HepG2 (cell line): ENCODE results near the gene LAMC1. TPM values are rescaled to one million over a fixed set of nuclear protein-coding genes. Genes with fewer than 3 reads are reported as not detected.
A peak's percentile ranks its signal among the peaks of the same experiment; 100 is the strongest.

Experiments used
- ASH2L ChIP-seq: fragments of 300-600, 200-600 bp; sonication (generic); IDR thresholded peaks from 2 replicates; pipeline ENCODE4 v1.7.0; 2017; ENCODE audit warnings: low read depth, mild to moderate bottlenecking, moderate library complexity, mixed read lengths, low read length; ENCODE audit not compliant: insufficient read length
- ATF4 ChIP-seq, 2 experiments: fragments of 450-650 bp in 1 of 2; sonication (generic) in 1 of 2; formaldehyde crosslinking; IDR thresholded peaks; 2 replicates each; pipeline versions ENCODE4 v1.5.0 to v1.8.0; 2020 to 2022; ENCODE audit warnings: mild to moderate bottlenecking in 1 of 2, missing genetic modification reagents in 1 of 2
- FLYWCH1 ChIP-seq: sonication (generic); formaldehyde crosslinking; IDR thresholded peaks from 2 replicates; pipeline ENCODE4 v1.8.1; 2023; ENCODE audit warnings: mild to moderate bottlenecking, missing genetic modification reagents
- FOXA3 ChIP-seq: IDR thresholded peaks from 2 replicates; pipeline ENCODE4 v1.6.1; 2016; ENCODE audit warnings: missing genetic modification reagents, missing compliant biosample characterization
- FOXO1 ChIP-seq: sonication (generic); formaldehyde crosslinking; IDR thresholded peaks from 2 replicates; pipeline ENCODE4 v1.4.0; 2020; ENCODE audit warnings: missing genetic modification reagents
- GMEB2 ChIP-seq: IDR thresholded peaks from 2 replicates; pipeline ENCODE4 v1.6.1; 2016; ENCODE audit warnings: missing biosample characterization, missing genetic modification reagents, low read depth
- HOXA5 ChIP-seq: sonication (generic); formaldehyde crosslinking; IDR thresholded peaks from 2 replicates; pipeline ENCODE4 v1.4.0; 2020; ENCODE audit warnings: missing genetic modification reagents
- IRF2 ChIP-seq: IDR thresholded peaks from 2 replicates; pipeline ENCODE4 v1.6.1; 2018; ENCODE audit warnings: missing genetic modification reagents, missing compliant biosample characterization
- KAT8 ChIP-seq: IDR thresholded peaks from 2 replicates; pipeline ENCODE4 v1.6.1; 2016; ENCODE audit warnings: missing genetic modification reagents, missing compliant biosample characterization
- NCOA2 ChIP-seq: sonication (generic); formaldehyde crosslinking; IDR thresholded peaks from 2 replicates; pipeline ENCODE4 v1.8.0; 2022; ENCODE audit warnings: inconsistent platforms
- PBX3 ChIP-seq: sonication (generic); formaldehyde crosslinking; IDR thresholded peaks from 2 replicates; pipeline ENCODE4 v1.8.1; 2023; ENCODE audit warnings: missing genetic modification reagents, inconsistent platforms, borderline replicate concordance
- RFXANK ChIP-seq: IDR thresholded peaks from 2 replicates; pipeline ENCODE4 v1.6.1; 2016
- SRY ChIP-seq: sonication (generic); formaldehyde crosslinking; IDR thresholded peaks from 2 replicates; pipeline ENCODE4 v1.8.0; 2022; ENCODE audit warnings: mild to moderate bottlenecking, missing genetic modification reagents
- THRA ChIP-seq: sonication (generic); formaldehyde crosslinking; IDR thresholded peaks from 2 replicates; pipeline ENCODE4 v1.4.0; 2020; ENCODE audit warnings: missing genetic modification reagents, borderline replicate concordance
- ZBTB14 ChIP-seq: sonication (generic); formaldehyde crosslinking; IDR thresholded peaks from 2 replicates; pipeline ENCODE4 v1.4.0; 2020; ENCODE audit warnings: missing genetic modification reagents
- ZFAT ChIP-seq: sonication (generic); formaldehyde crosslinking; conservative IDR thresholded peaks from 2 replicates; pipeline ENCODE4 v1.8.1; 2023; ENCODE audit warnings: missing genetic modification reagents, inconsistent platforms
- ZNF124 ChIP-seq: sonication (generic); formaldehyde crosslinking; IDR thresholded peaks from 2 replicates; pipeline ENCODE4 v1.4.0; 2020; ENCODE audit warnings: missing genetic modification reagents
- ZNF207 ChIP-seq: fragments of 450-650 bp; IDR thresholded peaks from 2 replicates; pipeline ENCODE4 v1.6.1; 2016; ENCODE audit warnings: antibody characterized with exemption, borderline replicate concordance
- ZNF335 ChIP-seq: sonication (generic); formaldehyde crosslinking; IDR thresholded peaks from 2 replicates; pipeline ENCODE4 v1.4.0; 2020; ENCODE audit warnings: missing genetic modification reagents
- ZNF44 ChIP-seq: sonication (generic); formaldehyde crosslinking; IDR thresholded peaks from 2 replicates; pipeline ENCODE4 v1.5.1; 2020; ENCODE audit warnings: mild to moderate bottlenecking, missing genetic modification reagents
- ZNF530 ChIP-seq: sonication (generic); formaldehyde crosslinking; IDR thresholded peaks from 2 replicates; pipeline ENCODE4 v1.5.0; 2020; ENCODE audit warnings: low read depth, mild to moderate bottlenecking, missing genetic modification reagents
- ZNF572 ChIP-seq: sonication (generic); formaldehyde crosslinking; IDR thresholded peaks from 2 replicates; pipeline ENCODE4 v1.5.1; 2020; ENCODE audit warnings: mild to moderate bottlenecking, missing genetic modification reagents
- ZNF616 ChIP-seq: sonication (generic); formaldehyde crosslinking; IDR thresholded peaks from 2 replicates; pipeline ENCODE4 v1.5.0; 2020; ENCODE audit warnings: low read depth, mild to moderate bottlenecking, missing genetic modification reagents
- ZNF672 ChIP-seq: sonication (generic); formaldehyde crosslinking; IDR thresholded peaks from 2 replicates; pipeline ENCODE4 v1.8.1; 2022; ENCODE audit warnings: missing genetic modification reagents
- ZSCAN21 ChIP-seq: sonication (generic); formaldehyde crosslinking; IDR thresholded peaks from 2 replicates; pipeline ENCODE4 v1.8.0; 2022; ENCODE audit warnings: mild to moderate bottlenecking, missing genetic modification reagents, moderate library complexity, borderline replicate concordance
- polyA plus RNA-seq, 8 experiments: library from polyadenylated mRNA; depleted of rRNA in 3 of 8; stranded (reverse) in 7 of 8; unstranded in 1 of 8; fragments of >200 nt; fragmentation: Illumina TruSeq in 4 of 8; extraction: Trizol in 4 of 8; gene quantifications; 2 replicates each; pipeline versions ENCODE4 v1.2.1 to v1.2.3, GENCODE V29; 2011 to 2016; ENCODE audit warnings: low read depth in 4 of 8, missing spikeins in 1 of 8, mixed read lengths in 1 of 8; ENCODE audit not compliant: insufficient read depth in 1 of 8
- total RNA-seq, 5 experiments: library from RNA; depleted of rRNA; stranded (reverse); fragments of >200 nt; fragmentation: Illumina TruSeq; extraction: Trizol; gene quantifications; 2 replicates each; pipeline ENCODE4 v1.2.3, GENCODE V29; 2016; ENCODE audit warnings: low read depth in 1 of 5

LAMC1 gene
- total and polyA plus RNA-seq, 2 of the 13 experiments (the other 11 are each of a cell fraction or from before 2014, with no cell fraction given) = 58.5 to 137 TPM

- TF ChIP-seq ATF4 (CRISPR knock-in tag; IDR thresholded peaks at IDR 0.05) = no peak
- peak; percentile 59; the same call in 1 of the 2 replicates for TF ChIP-seq FOXO1
- no peak for TF ChIP-seq ZNF616 (CRISPR knock-in tag)
- TF ChIP-seq HOXA5 (CRISPR knock-in tag) = no peak; the same call in 1 of the 2 replicates
- TF ChIP-seq FOXA3 (CRISPR knock-in tag) = no peak; the same call in 1 of the 2 replicates
- no peak for TF ChIP-seq GMEB2
- TF ChIP-seq FLYWCH1 (CRISPR knock-in tag) = peak; percentile 54; the same call in 1 of the 2 replicates
- TF ChIP-seq SRY (CRISPR knock-in tag) = peak; percentile 67
- TF ChIP-seq NCOA2 (CRISPR knock-in tag) = peak; percentile 53
- TF ChIP-seq ZNF124 (CRISPR knock-in tag) = no peak
- no peak for TF ChIP-seq ZNF530 (CRISPR knock-in tag)
- TF ChIP-seq ZNF572 (CRISPR knock-in tag) = 0 out of 2 replicates have a peak, but pooled peaks have one; percentile 66
- TF ChIP-seq ZSCAN21 = peak; percentile 63
- peak; percentile 81 for TF ChIP-seq ASH2L
- TF ChIP-seq ZNF672 (CRISPR knock-in tag) = no peak
- peak; percentile 65 for TF ChIP-seq KAT8 (CRISPR knock-in tag)
- 0 out of 2 replicates have a peak, but pooled peaks have one; percentile 43 for TF ChIP-seq ZNF44 (CRISPR knock-in tag)
- no peak for TF ChIP-seq RFXANK
- no peak for TF ChIP-seq ZNF335 (CRISPR knock-in tag)
- no peak; the same call in 1 of the 2 replicates for TF ChIP-seq ZFAT
- TF ChIP-seq ZBTB14 (CRISPR knock-in tag) = peak; percentile 71; the same call in 1 of the 2 replicates
- peak; percentile 61; the same call in 1 of the 2 replicates for TF ChIP-seq THRA (CRISPR knock-in tag)
- no peak for TF ChIP-seq PBX3
- peak; percentile 63; the same call in 1 of the 2 replicates for TF ChIP-seq IRF2 (CRISPR knock-in tag)
- TF ChIP-seq ZNF207 = no peak
Observed at GRCh38 chr1:183023601-183024316, 539 bp downstream of the LAMC1 start (continued).
